Right lobe of liver (tissue), 6 donors: ENCODE results near the gene PLCL2. TPM values are rescaled to one million over a fixed set of nuclear protein-coding genes. Genes with fewer than 3 reads are reported as not detected.

ENCODE experiments used
- ATAC-seq, 4 donors: fragments of 200-7000 bp; cut with Tn5 transposase; one replicate each; pipeline ENCODE4 v1.9.1; 2020; ENCODE audit warnings: mild to moderate bottlenecking in 4 of 4, moderate library complexity in 4 of 4
- DNase-seq, 3 donors: peaks; one replicate each; pipeline ENCODE4 v3.0.0-alpha.2; 2020
- H3K27ac ChIP-seq, 3 donors: fragments of 200-600 bp; one replicate each; pipeline ENCODE4 v1.8.0; 2022
- H3K27me3 ChIP-seq, 2 donors: fragments of 200-600 bp; one replicate each; pipeline ENCODE4 v1.8.0; 2022
- H3K36me3 ChIP-seq, 4 donors: fragments of 200-600 bp; sonication (generic) in 1 of 4; one replicate each; pipeline versions ENCODE4 v1.5.1 to v1.8.0; 2017 to 2022; ENCODE audit warnings: control low read depth in 1 of 4
- H3K4me1 ChIP-seq, 4 donors: fragments of 200-600 bp; sonication (generic) in 1 of 4; one replicate each; pipeline versions ENCODE4 v1.5.1 to v1.8.0; 2017 to 2022; ENCODE audit warnings: control low read depth in 1 of 4
- H3K4me3 ChIP-seq, 3 donors: fragments of 200-600 bp; one replicate each; pipeline ENCODE4 v1.8.0; 2022
- H3K9me3 ChIP-seq, 4 donors: fragments of 200-600 bp; sonication (generic) in 1 of 4; one replicate each; pipeline versions ENCODE4 v1.5.1 to v1.8.0; 2017 to 2022; ENCODE audit warnings: control low read depth in 1 of 4
- CTCF ChIP-seq, 4 donors: fragments of 200-600 bp in 3 of 4; fragments of 450-650 bp in 1 of 4; IDR thresholded peaks; one replicate each; pipeline versions ENCODE4 v1.5.1 to v1.8.0; 2016 to 2022; ENCODE audit warnings: antibody characterized with exemption in 4 of 4, mild to moderate bottlenecking in 2 of 4
- POLR2A ChIP-seq: fragments of 450-650 bp; IDR thresholded peaks from one replicate; pipeline ENCODE4 v1.6.1; 2017; ENCODE audit warnings: antibody characterized with exemption, mild to moderate bottlenecking
- WGBS: methylation state at CpG from one replicate; pipeline ENCODE4 v1.1.6; 2018; ENCODE audit warnings: low coverage, low lambda C conversion rate; ENCODE audit not compliant: insufficient coverage; ENCODE audit errors: missing lambda C conversion rate; 5-methylcytosine and 5-hydroxymethylcytosine counted together
- intact Hi-C, 2 donors: fragments of 100-400 bp; cut with DNase I; formaldehyde crosslinking; loops; one replicate each; pipeline versions ENCODE4 v1.11.2 to v1.14.1; 2022
- total RNA-seq, 6 experiments: library from RNA; depleted of rRNA in 2 of 6; stranded (reverse); fragments of >200 nt in 2 of 6; fragmentation: NEBNext Ultra II Directional in 3 of 6; extraction: Animal tissue kit (Norgen Biotek cat#: 25700) in 3 of 6; gene quantifications; one replicate each; pipeline versions ENCODE4 v1.1.0 to v1.2.4, GENCODE V29; 2016 to 2023
- donor health status: DM: no; HTN: yes; CAD: no.
- donor health status: DM: no; HTN: no; CAD: no.
- donor health status: DM: no; HTN: no; CAD: no.
- donor health status: DM: no; HTN: yes; CAD: no.
- donor health status: DM: no; HTN: yes; CAD: no.

The PLCL2 gene
- total RNA-seq, 6 experiments from 2014 or later, result 4.6 to 8.2 (median 6.9) TPM

- WGBS, result 45% methylated on average over 5 of the region's 5 CpGs
- H3K4me1 ChIP-seq, result no peaks in the 10 kb centered on the region
- no peak for TF ChIP-seq CTCF (IDR thresholded peaks at IDR 0.05)
- TF ChIP-seq POLR2A, result no peak
- peak in 1 of 3 donors; percentile 49 for DNase-seq
- peak overlapping the region in 1 of 3 donors; percentile 50 for H3K27ac ChIP-seq
- H3K36me3 ChIP-seq, result no peaks in the 10 kb centered on the region
- no peaks in the 10 kb centered on the region for H3K27me3 ChIP-seq
- intact Hi-C loops, result no loop called here
- peak; percentile 53 to 60 (median 54) for ATAC-seq
- no peaks in the 10 kb centered on the region for H3K9me3 ChIP-seq
- H3K4me3 ChIP-seq, result no peak overlapping the region
Observed at GRCh38 chr3:17077606-17078005, 192.9 kb downstream of the PLCL2 start.

GRCh38 chr3:17078926-17079465 lies 194.2 kb downstream of the PLCL2 start:
- H3K9me3 ChIP-seq, result no peaks in the 10 kb centered on the region
- no peaks in the 10 kb centered on the region for H3K27me3 ChIP-seq
- H3K27ac ChIP-seq, result no peak overlapping the region
- H3K36me3 ChIP-seq, result no peaks in the 10 kb centered on the region
- no peaks in the 10 kb centered on the region for H3K4me1 ChIP-seq
- ATAC-seq, result no peak
- 95% methylated on average over 7 of the region's 7 CpGs for WGBS
- H3K4me3 ChIP-seq, result no peak overlapping the region
- no peak for TF ChIP-seq POLR2A
- no peak for TF ChIP-seq CTCF (IDR thresholded peaks at IDR 0.05)
- intact Hi-C loops, result no loop called here
- DNase-seq, result no peak

DNA sequence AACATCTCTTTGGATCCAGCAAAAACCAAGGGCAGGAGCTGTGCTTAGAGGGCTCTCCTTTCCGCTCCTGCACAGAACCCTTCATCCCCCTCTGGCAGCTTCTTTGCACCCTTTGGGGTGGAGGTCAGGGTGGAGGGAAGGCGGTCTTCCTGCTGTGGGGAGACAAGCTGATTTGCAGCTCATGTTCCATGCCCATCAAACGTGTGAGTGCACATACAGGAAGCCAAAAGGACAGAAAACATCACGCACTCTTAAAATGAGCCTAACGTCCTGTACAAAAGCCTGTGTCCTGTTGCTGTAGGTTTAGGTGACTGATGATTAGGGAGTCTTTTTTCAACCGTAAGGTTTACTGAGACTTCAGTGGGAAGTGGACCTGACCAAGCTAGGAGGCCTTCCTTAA lies 195.2 kb downstream of the PLCL2 start:
- H3K36me3 ChIP-seq, result no peaks in the 10 kb centered on the region
- H3K4me3 ChIP-seq, result no peak overlapping the region
- intact Hi-C loops, result no loop called here
- 92% methylated on average over 4 of the region's 6 CpGs for WGBS
- H3K27me3 ChIP-seq, result no peaks in the 10 kb centered on the region
- no peak for ATAC-seq
- no peak overlapping the region for H3K27ac ChIP-seq
- no peak for TF ChIP-seq POLR2A
- TF ChIP-seq CTCF (IDR thresholded peaks at IDR 0.05), result no peak
- no peaks in the 10 kb centered on the region for H3K9me3 ChIP-seq
- no peak for DNase-seq
- H3K4me1 ChIP-seq, result no peaks in the 10 kb centered on the region

DNA sequence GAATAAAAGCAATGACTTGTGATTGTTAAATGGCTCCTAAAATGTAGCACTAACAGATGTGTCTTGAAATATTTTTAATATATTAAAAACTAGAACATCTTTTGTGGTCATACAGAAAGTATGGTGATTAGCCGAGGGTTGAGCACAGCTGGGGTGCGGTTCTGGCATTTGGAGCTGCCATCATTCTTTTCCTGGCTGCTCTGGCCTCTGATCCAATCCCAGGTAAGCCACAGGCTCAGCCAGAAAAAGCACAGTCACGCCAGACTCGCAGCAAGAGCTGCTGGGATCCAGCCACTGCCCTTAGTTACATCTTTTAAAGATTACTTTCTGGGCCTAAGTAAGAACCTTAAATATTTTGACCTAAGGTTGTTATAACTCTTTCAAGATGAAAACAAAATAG lies 196.8 kb downstream of the PLCL2 start:
- 94% methylated on average over 4 of the region's 4 CpGs for WGBS
- no peak for ATAC-seq
- intact Hi-C loops, result no loop called here
- H3K27ac ChIP-seq, result no peak overlapping the region
- H3K4me3 ChIP-seq, result no peak overlapping the region
- H3K36me3 ChIP-seq, result no peaks in the 10 kb centered on the region
- TF ChIP-seq POLR2A (no peak), CTCF (IDR thresholded peaks at IDR 0.05) (no peak)
- H3K27me3 ChIP-seq, result no peaks in the 10 kb centered on the region
- H3K9me3 ChIP-seq, result no peaks in the 10 kb centered on the region
- no peak for DNase-seq
- H3K4me1 ChIP-seq, result no peaks in the 10 kb centered on the region

- Histone ChIP-seq H3K27ac (no peak overlapping the region), H3K4me1 (no peaks in the 10 kb centered on the region), H3K9me3 (no peaks in the 10 kb centered on the region), H3K27me3 (no peaks in the 10 kb centered on the region), H3K36me3 (peaks cover 0 to 8% (median 0%) of the 10 kb centered on the region in 4 donors), H3K4me3 (no peak overlapping the region)
- WGBS, result 68% methylated on average over 3 of the region's 4 CpGs
- TF ChIP-seq CTCF (IDR thresholded peaks at IDR 0.05) (no peak), POLR2A (no peak)
- ATAC-seq (no peak), DNase-seq (no peak)
- intact Hi-C loops, result no loop called here
Observed at GRCh38 chr3:17087509-17087908, 202.8 kb downstream of the PLCL2 start.
